ENCODE results near the gene ZFP30. TPM values are rescaled to one million over a fixed set of nuclear protein-coding genes. Genes with fewer than 3 reads are reported as not detected.

ZFP30 gene
- total RNA-seq, result 10 to 100 TPM; 11.6 to 12.8 TPM
- 10 to 100 TPM; 22.5 to 28.3 (median 23.9) TPM for polyA plus RNA-seq (ENCODE audit: insufficient read length in 6 of 6)
- long read RNA-seq, donor 1, full-length matches to known transcripts, result 1 of 1 reads
- long read RNA-seq, donor 1, partial matches to known transcripts, result 0 of 1 reads
- long read RNA-seq, donor 1, other reads (novel, unspliced or antisense), result 0 of 1 reads
- long read RNA-seq, donor 2, result 0 reads
- long read RNA-seq, donor 3, partial matches to known transcripts, result 0 of 1 reads
- long read RNA-seq, donor 3, other reads (novel, unspliced or antisense), result 0 of 1 reads
- long read RNA-seq, donor 4, partial matches to known transcripts, result 2 of 2 reads
- long read RNA-seq, donor 4, other reads (novel, unspliced or antisense), result 0 of 2 reads
- long read RNA-seq, donor 5, result 0 reads
- long read RNA-seq, donor 6, partial matches to known transcripts, result 0 of 1 reads
- long read RNA-seq, donor 6, other reads (novel, unspliced or antisense), result 0 of 1 reads
- long read RNA-seq, donor 7, result 0 reads
- long read RNA-seq, donor 8, result 0 reads
- long read RNA-seq, donor 9, result 0 reads
- long read RNA-seq, donor 10, result 0 reads
- long read RNA-seq, donor 11, result 0 reads
- long read RNA-seq, donor 12, partial matches to known transcripts, result 8 of 8 reads
- long read RNA-seq, donor 12, other reads (novel, unspliced or antisense), result 0 of 8 reads

GRCh38 chr19:37655301-37655688 is at the start of gene ZFP30:
ZFP30 (minus strand) TSS chr19:37655465; CDS start chr19:37647822, 7,643 bp downstream.
- Histone ChIP-seq H3K36me3 (peaks cover 0 to 7% of the 10 kb centered on the region in 2 donors), H3K27ac (peak within 1 kb of the TSS; percentile 88 to 90), H3K9me3 (peaks cover 0 to 16% of the 10 kb centered on the region in 2 donors), H3K27me3 (no peaks in the 10 kb centered on the region), H3K4me3 (peak within 1 kb of the TSS; percentile 70 to 79), H3K4me1 (peaks cover 8 to 26% of the 10 kb centered on the region in 2 donors)
- ATAC-seq, result peak; percentile 97
- TF ChIP-seq CTCF (IDR thresholded peaks at IDR 0.05), result no peak
- DNase-seq, result peak; percentile 86 to 95 (median 91)
- intact Hi-C loops (cut with DNase I), result no loop called here

- H3K4me1 ChIP-seq, result no peaks in the 10 kb centered on the region
- DNase-seq (no peak), ATAC-seq (no peak)
- no peaks in the 10 kb centered on the region for H3K27me3 ChIP-seq
- H3K4me3 ChIP-seq, result no peak overlapping the region
- intact Hi-C loops (cut with DNase I), result no loop called here
- peaks cover 0 to 78% of the 10 kb centered on the region in 2 donors for H3K9me3 ChIP-seq
- no peak for TF ChIP-seq CTCF (IDR thresholded peaks at IDR 0.05)
- H3K36me3 ChIP-seq, result peaks cover 0 to 55% of the 10 kb centered on the region in 2 donors
- H3K27ac ChIP-seq, result no peak overlapping the region
Measured at GRCh38 chr19:37699057-37699456, 43.8 kb upstream of the ZFP30 start.

- Histone ChIP-seq H3K9me3 (peaks cover 0 to 80% of the 10 kb centered on the region in 2 donors), H3K27me3 (no peaks in the 10 kb centered on the region), H3K36me3 (peaks cover 0 to 47% of the 10 kb centered on the region in 2 donors), H3K4me1 (no peaks in the 10 kb centered on the region), H3K4me3 (no peak overlapping the region), H3K27ac (no peak overlapping the region)
- TF ChIP-seq CTCF (IDR thresholded peaks at IDR 0.05), result no peak
- no peak for ATAC-seq
- intact Hi-C loops (cut with DNase I), result no loop called here
- DNase-seq, result no peak
Measured at GRCh38 chr19:37698216-37698615, 43.0 kb upstream of the ZFP30 start.

- intact Hi-C loops (cut with DNase I), result no loop called here
- peaks cover 0 to 76% of the 10 kb centered on the region in 2 donors for H3K9me3 ChIP-seq
- no peak for TF ChIP-seq CTCF (IDR thresholded peaks at IDR 0.05)
Measured at GRCh38 chr19:37695144-37695899, 40.1 kb upstream of the ZFP30 start.

More at GRCh38 chr19:37695144-37695899, 40.1 kb upstream of the ZFP30 start:
- peaks cover 0 to 39% of the 10 kb centered on the region in 2 donors for H3K36me3 ChIP-seq
- H3K27ac ChIP-seq, result no peak overlapping the region
- DNase-seq, result no peak
- ATAC-seq, result no peak
- no peak overlapping the region for H3K4me3 ChIP-seq
- peaks cover 0 to 4% of the 10 kb centered on the region in 2 donors for H3K4me1 ChIP-seq
- H3K27me3 ChIP-seq, result no peaks in the 10 kb centered on the region

All from left lung (tissue), 14 donors.